Liver (tissue), 9 donors: ENCODE data around the gene DOCK1. TPM values are rescaled to one million over a fixed set of nuclear protein-coding genes. Genes with fewer than 3 reads are reported as not detected.

Experiments
- DNase-seq: peaks from one replicate; pipeline ENCODE4 v3.0.0-alpha.2; 2017; ENCODE audit warnings: low spot score
- H3K27ac ChIP-seq, 2 donors: one replicate each; pipeline ENCODE4 v1.7.0; 2013; ENCODE audit warnings: inconsistent platforms in 2 of 2, low read length in 2 of 2, control low read depth in 1 of 2, low read depth in 1 of 2, mild to moderate bottlenecking in 1 of 2
- H3K27me3 ChIP-seq, 4 donors: one replicate each; pipeline versions ENCODE4 v1.6.1 to v1.7.0; 2013; ENCODE audit warnings: low read length in 3 of 4, inconsistent platforms in 1 of 4, mild to moderate bottlenecking in 1 of 4, moderate library complexity in 1 of 4; ENCODE audit not compliant: control insufficient read depth in 4 of 4, insufficient read depth in 4 of 4
- H3K36me3 ChIP-seq, 4 donors: one replicate each; pipeline versions ENCODE4 v1.6.1 to v1.7.0; 2013; ENCODE audit warnings: low read length in 3 of 4, mild to moderate bottlenecking in 3 of 4, low read depth in 1 of 4, moderate library complexity in 1 of 4; ENCODE audit not compliant: control insufficient read depth in 4 of 4, insufficient read depth in 3 of 4
- H3K4me1 ChIP-seq, 4 donors: one replicate each; pipeline versions ENCODE4 v1.6.1 to v1.7.0; 2013; ENCODE audit warnings: low read length in 3 of 4, mild to moderate bottlenecking in 3 of 4, moderate library complexity in 1 of 4; ENCODE audit not compliant: control insufficient read depth in 4 of 4, insufficient read depth in 4 of 4
- H3K4me3 ChIP-seq, 3 donors: one replicate each; pipeline versions ENCODE4 v1.6.1 to v1.7.0; 2013; ENCODE audit warnings: low read length in 3 of 3, control low read depth in 1 of 3, low read depth in 1 of 3, mild to moderate bottlenecking in 1 of 3
- H3K9ac ChIP-seq, 2 donors: one replicate each; pipeline ENCODE4 v1.7.0; 2013; ENCODE audit warnings: low read length in 2 of 2, mild to moderate bottlenecking in 2 of 2, moderate library complexity in 2 of 2, control low read depth in 1 of 2, low read depth in 1 of 2
- H3K9me3 ChIP-seq, 4 donors: one replicate each; pipeline versions ENCODE4 v1.6.1 to v1.7.0; 2013; ENCODE audit warnings: low read length in 3 of 4; ENCODE audit not compliant: control insufficient read depth in 4 of 4
- EGR1 ChIP-seq, 2 donors: IDR thresholded peaks; 2 replicates each; pipeline ENCODE4 v1.6.1; 2016 to 2018; ENCODE audit warnings: antibody characterized with exemption in 2 of 2, low read depth in 2 of 2
- HNF4A ChIP-seq, 2 donors: conservative IDR thresholded peaks; 2 replicates each; pipeline ENCODE4 v1.6.1; 2016; ENCODE audit warnings: antibody characterized with exemption in 2 of 2, mild to moderate bottlenecking in 2 of 2
- JUND ChIP-seq, 2 donors: IDR thresholded peaks; 2 replicates each; pipeline ENCODE4 v1.6.1; 2016; ENCODE audit warnings: antibody characterized with exemption in 2 of 2
- NR2F2 ChIP-seq: IDR thresholded peaks from 2 replicates; pipeline ENCODE4 v1.6.1; 2016; ENCODE audit warnings: antibody characterized with exemption
- SP1 ChIP-seq: IDR thresholded peaks from 2 replicates; pipeline ENCODE4 v1.6.1; 2018; ENCODE audit warnings: antibody characterized with exemption, mild to moderate bottlenecking
- YY1 ChIP-seq: IDR thresholded peaks from 2 replicates; pipeline ENCODE4 v1.6.1; 2016; ENCODE audit warnings: antibody characterized with exemption, mild to moderate bottlenecking
- WGBS: extraction: QIAGEN DNeasy Blood & Tissue Kit; methylation state at CpG from one replicate; pipeline ENCODE4 v1.1.7; 2013; 5-methylcytosine and 5-hydroxymethylcytosine counted together
- polyA plus RNA-seq, 2 donors: library from polyadenylated mRNA; stranded (reverse) in 1 of 2; unstranded in 1 of 2; fragments of 200-250 nt in 1 of 2; fragments of >200 nt in 1 of 2; fragmentation: Nextera tagmentation in 1 of 2; extraction: Ambion mirVana in 1 of 2; gene quantifications; one replicate each; pipeline versions ENCODE4 v1.2.1 to v1.2.3, GENCODE V29; 2013 to 2015
- total RNA-seq, 2 donors: library from RNA; depleted of rRNA; stranded (reverse); fragments of >200 nt; gene quantifications; one replicate each; pipeline ENCODE4 v1.2.3, GENCODE V29; 2014
- TF ChIP-seq, protein P1 (sequence below): IDR thresholded peaks from 2 replicates; pipeline ENCODE4 v1.6.1; 2016; ENCODE audit warnings: antibody characterized with exemption, mild to moderate bottlenecking
- TF ChIP-seq, protein P2 (sequence below): IDR thresholded peaks from 2 replicates; pipeline ENCODE4 v1.6.1; 2016; ENCODE audit warnings: antibody characterized with exemption
- TF ChIP-seq, protein P3 (sequence below): fragments of 150-350 bp; IDR thresholded peaks from 2 replicates; pipeline ENCODE4 v1.5.1; 2017; ENCODE audit warnings: improper control_type of control experiment, low read depth, low read length; ENCODE audit not compliant: missing input control
- TF ChIP-seq, protein P4 (sequence below): IDR thresholded peaks from 2 replicates; pipeline ENCODE4 v1.6.1; 2016; ENCODE audit warnings: antibody characterized with exemption
- donor health status: healthy.
- donor health status: healthy.
- donor health status: healthy.
- donor health status: healthy.
- donor health status: healthy.

Gene DOCK1
- total and polyA plus RNA-seq, 4 donors = 3.8 to 28.8 (median 9.1) TPM

DNA sequence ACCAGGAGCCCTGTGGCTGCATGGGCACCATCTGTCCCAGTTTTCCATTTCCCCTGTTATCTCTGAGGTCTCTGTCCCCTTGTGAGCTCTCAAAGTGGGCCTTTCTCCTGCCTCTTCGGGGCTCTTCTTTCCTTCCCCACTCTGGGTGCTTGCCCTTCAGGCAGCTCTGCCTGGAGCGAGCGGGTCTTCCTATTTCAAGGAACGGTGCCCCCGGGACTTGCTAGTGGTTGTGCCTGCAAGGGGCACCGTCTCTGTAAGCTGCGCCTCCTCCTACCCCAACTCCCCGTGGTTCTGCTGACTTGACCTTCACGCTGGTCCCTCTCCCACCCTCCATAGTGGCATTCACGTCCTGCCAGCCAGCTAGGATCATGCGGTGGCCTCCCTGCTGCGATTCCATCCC is 110.1 kb downstream of the DOCK1 start:
- Histone ChIP-seq H3K9me3 (no peaks in the 10 kb centered on the region), H3K4me1 (peaks cover 0 to 3% (median 1%) of the 10 kb centered on the region in 4 donors), H3K9ac (no peak overlapping the region), H3K27me3 (no peaks in the 10 kb centered on the region), H3K36me3 (peaks cover 0 to 3% (median under 1%) of the 10 kb centered on the region in 4 donors), H3K27ac (no peak overlapping the region), H3K4me3 (no peak overlapping the region)
- DNase-seq = no peak
- TF ChIP-seq, protein P1, sequence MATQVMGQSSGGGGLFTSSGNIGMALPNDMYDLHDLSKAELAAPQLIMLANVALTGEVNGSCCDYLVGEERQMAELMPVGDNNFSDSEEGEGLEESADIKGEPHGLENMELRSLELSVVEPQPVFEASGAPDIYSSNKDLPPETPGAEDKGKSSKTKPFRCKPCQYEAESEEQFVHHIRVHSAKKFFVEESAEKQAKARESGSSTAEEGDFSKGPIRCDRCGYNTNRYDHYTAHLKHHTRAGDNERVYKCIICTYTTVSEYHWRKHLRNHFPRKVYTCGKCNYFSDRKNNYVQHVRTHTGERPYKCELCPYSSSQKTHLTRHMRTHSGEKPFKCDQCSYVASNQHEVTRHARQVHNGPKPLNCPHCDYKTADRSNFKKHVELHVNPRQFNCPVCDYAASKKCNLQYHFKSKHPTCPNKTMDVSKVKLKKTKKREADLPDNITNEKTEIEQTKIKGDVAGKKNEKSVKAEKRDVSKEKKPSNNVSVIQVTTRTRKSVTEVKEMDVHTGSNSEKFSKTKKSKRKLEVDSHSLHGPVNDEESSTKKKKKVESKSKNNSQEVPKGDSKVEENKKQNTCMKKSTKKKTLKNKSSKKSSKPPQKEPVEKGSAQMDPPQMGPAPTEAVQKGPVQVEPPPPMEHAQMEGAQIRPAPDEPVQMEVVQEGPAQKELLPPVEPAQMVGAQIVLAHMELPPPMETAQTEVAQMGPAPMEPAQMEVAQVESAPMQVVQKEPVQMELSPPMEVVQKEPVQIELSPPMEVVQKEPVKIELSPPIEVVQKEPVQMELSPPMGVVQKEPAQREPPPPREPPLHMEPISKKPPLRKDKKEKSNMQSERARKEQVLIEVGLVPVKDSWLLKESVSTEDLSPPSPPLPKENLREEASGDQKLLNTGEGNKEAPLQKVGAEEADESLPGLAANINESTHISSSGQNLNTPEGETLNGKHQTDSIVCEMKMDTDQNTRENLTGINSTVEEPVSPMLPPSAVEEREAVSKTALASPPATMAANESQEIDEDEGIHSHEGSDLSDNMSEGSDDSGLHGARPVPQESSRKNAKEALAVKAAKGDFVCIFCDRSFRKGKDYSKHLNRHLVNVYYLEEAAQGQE = no peak
- TF ChIP-seq, protein P2, sequence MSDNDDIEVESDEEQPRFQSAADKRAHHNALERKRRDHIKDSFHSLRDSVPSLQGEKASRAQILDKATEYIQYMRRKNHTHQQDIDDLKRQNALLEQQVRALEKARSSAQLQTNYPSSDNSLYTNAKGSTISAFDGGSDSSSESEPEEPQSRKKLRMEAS = no peak
- TF ChIP-seq HNF4A (conservative IDR thresholded peaks at IDR 0.05) = no peak
- TF ChIP-seq, protein P3, sequence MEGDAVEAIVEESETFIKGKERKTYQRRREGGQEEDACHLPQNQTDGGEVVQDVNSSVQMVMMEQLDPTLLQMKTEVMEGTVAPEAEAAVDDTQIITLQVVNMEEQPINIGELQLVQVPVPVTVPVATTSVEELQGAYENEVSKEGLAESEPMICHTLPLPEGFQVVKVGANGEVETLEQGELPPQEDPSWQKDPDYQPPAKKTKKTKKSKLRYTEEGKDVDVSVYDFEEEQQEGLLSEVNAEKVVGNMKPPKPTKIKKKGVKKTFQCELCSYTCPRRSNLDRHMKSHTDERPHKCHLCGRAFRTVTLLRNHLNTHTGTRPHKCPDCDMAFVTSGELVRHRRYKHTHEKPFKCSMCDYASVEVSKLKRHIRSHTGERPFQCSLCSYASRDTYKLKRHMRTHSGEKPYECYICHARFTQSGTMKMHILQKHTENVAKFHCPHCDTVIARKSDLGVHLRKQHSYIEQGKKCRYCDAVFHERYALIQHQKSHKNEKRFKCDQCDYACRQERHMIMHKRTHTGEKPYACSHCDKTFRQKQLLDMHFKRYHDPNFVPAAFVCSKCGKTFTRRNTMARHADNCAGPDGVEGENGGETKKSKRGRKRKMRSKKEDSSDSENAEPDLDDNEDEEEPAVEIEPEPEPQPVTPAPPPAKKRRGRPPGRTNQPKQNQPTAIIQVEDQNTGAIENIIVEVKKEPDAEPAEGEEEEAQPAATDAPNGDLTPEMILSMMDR = no peak
- TF ChIP-seq, protein P4, sequence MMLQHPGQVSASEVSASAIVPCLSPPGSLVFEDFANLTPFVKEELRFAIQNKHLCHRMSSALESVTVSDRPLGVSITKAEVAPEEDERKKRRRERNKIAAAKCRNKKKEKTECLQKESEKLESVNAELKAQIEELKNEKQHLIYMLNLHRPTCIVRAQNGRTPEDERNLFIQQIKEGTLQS = no peak
- no peak for TF ChIP-seq YY1
- no peak for TF ChIP-seq JUND (IDR thresholded peaks at IDR 0.05)
- WGBS = 96% methylated on average over 12 of the region's 12 CpGs

DNA sequence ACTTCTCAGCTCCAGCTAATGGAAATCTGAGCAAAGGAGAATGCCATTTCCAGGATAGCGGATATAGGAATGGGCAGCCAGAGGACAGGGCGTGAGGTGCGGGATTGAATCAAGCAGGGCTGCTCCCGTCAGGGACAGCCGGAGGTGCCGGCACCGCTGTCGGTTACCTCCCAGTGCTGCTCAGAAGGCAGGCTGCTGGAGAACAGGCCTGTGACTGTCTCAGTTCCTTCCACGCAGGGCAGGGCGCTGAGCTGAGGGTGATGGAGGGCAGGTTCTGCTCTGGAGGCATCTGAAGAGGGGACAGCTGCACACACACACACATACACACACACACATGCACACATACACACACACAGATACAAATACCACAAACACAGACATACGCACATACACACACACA is 111.1 kb downstream of the DOCK1 start:
- WGBS = 87% methylated on average over 11 of the region's 11 CpGs
- Histone ChIP-seq H3K27ac (no peak overlapping the region), H3K27me3 (no peaks in the 10 kb centered on the region), H3K4me3 (no peak overlapping the region), H3K9ac (no peak overlapping the region), H3K9me3 (no peaks in the 10 kb centered on the region), H3K36me3 (peaks cover 0 to 3% (median 2%) of the 10 kb centered on the region in 4 donors), H3K4me1 (peaks cover 0 to 3% (median 1%) of the 10 kb centered on the region in 4 donors)
- TF ChIP-seq, protein P2 = no peak
- TF ChIP-seq YY1 (no peak), JUND (IDR thresholded peaks at IDR 0.05) (no peak), SP1 (no peak), NR2F2 (no peak), EGR1 (IDR thresholded peaks at IDR 0.05; ENCODE audit: low read depth in 2 of 2) (no peak)
- TF ChIP-seq, protein P1 = no peak
- DNase-seq = no peak
